ENCODE measurements around the gene PPP6R3.
"Not testable (repeated sequence)": the region's sequence is repeated elsewhere in the genome, so short reads cannot be mapped to it uniquely, and the experiment has no call there.

The PPP6R3 gene

GRCh38 chr11:68457216-68457897 lies 3.2 kb upstream of the PPP6R3 start:
- no peak for DNase-seq (ENCODE audit: low read depth in 2 of 2)

- no peak for DNase-seq (ENCODE audit: low read depth in 2 of 2)
Measured at GRCh38 chr11:68457898-68458249, 2.7 kb upstream of the PPP6R3 start.

- not testable (repeated sequence) for DNase-seq (ENCODE audit: low read depth in 2 of 2)
Measured at GRCh38 chr11:68458340-68458739, 2.2 kb upstream of the PPP6R3 start.

- DNase-seq (ENCODE audit: low read depth in 2 of 2) = peak; percentile 94 to 98
Measured at GRCh38 chr11:68459886-68460740, 439 bp upstream of the PPP6R3 start.

- no peak for DNase-seq (ENCODE audit: low read depth in 2 of 2)
Measured at GRCh38 chr11:68461575-68461917, 994 bp downstream of the PPP6R3 start.

- no peak for DNase-seq (ENCODE audit: low read depth in 2 of 2)
Measured at GRCh38 chr11:68463714-68464113, 3.2 kb downstream of the PPP6R3 start.

GRCh38 chr11:68467201-68467834 lies 6.8 kb downstream of the PPP6R3 start:
- DNase-seq (ENCODE audit: low read depth in 2 of 2) = no peak

- no peak for DNase-seq (ENCODE audit: low read depth in 2 of 2)
Measured at GRCh38 chr11:68468217-68468828, 7.8 kb downstream of the PPP6R3 start.

GRCh38 chr11:68469122-68469521 lies 8.6 kb downstream of the PPP6R3 start:
- no peak for DNase-seq (ENCODE audit: low read depth in 2 of 2)

GRCh38 chr11:68469642-68470041 lies 9.1 kb downstream of the PPP6R3 start:
- no peak for DNase-seq (ENCODE audit: low read depth in 2 of 2)

- no peak for DNase-seq (ENCODE audit: low read depth in 2 of 2)
Measured at GRCh38 chr11:68470304-68470811, 9.8 kb downstream of the PPP6R3 start.

- peak; percentile 25 to 49 for DNase-seq (ENCODE audit: low read depth in 2 of 2)
Measured at GRCh38 chr11:68471360-68472340, 11.1 kb downstream of the PPP6R3 start.

GRCh38 chr11:68472778-68473177 lies 12.2 kb downstream of the PPP6R3 start:
- DNase-seq (ENCODE audit: low read depth in 2 of 2) = no peak

GRCh38 chr11:68473693-68474092 lies 13.1 kb downstream of the PPP6R3 start:
- no peak for DNase-seq (ENCODE audit: low read depth in 2 of 2)

- DNase-seq (ENCODE audit: low read depth in 2 of 2) = not testable (repeated sequence)
Measured at GRCh38 chr11:68475626-68476025, 15.1 kb downstream of the PPP6R3 start.

- DNase-seq (ENCODE audit: low read depth in 2 of 2) = no peak
Measured at GRCh38 chr11:68479390-68479789, 18.8 kb downstream of the PPP6R3 start.

GRCh38 chr11:68480193-68480592 lies 19.6 kb downstream of the PPP6R3 start:
- DNase-seq (ENCODE audit: low read depth in 2 of 2) = no peak

GRCh38 chr11:68480852-68481510 lies 20.4 kb downstream of the PPP6R3 start:
- DNase-seq (ENCODE audit: low read depth in 2 of 2) = no peak

GRCh38 chr11:68481579-68482240 lies 21.2 kb downstream of the PPP6R3 start:
- no peak for DNase-seq (ENCODE audit: low read depth in 2 of 2)

- no peak for DNase-seq (ENCODE audit: low read depth in 2 of 2)
Measured at GRCh38 chr11:68488623-68489022, 28.1 kb downstream of the PPP6R3 start.

All from stimulated activated CD4-positive, alpha-beta T cell treated with anti-CD3 and anti-CD28 coated beads, Interleukin-4, amount 100 ng/mL, for 48 hours (primary cell).